Memory B cell (primary cell): ENCODE measurements around the gene EFNA1.
"Not testable (repeated sequence)": the region's sequence is repeated elsewhere in the genome, so short reads cannot be mapped to it uniquely, and the experiment has no call there.

Experiments
- ATAC-seq: fragments of 150-1000 bp; cut with Tn5 transposase; 2 replicates; pipeline ENCODE4 v1.10.0; 2021; ENCODE audit warnings: low read depth, mild to moderate bottlenecking, moderate library complexity
- DNase-seq, 2 donors: peaks; one replicate each; pipeline ENCODE4 v3.0.0; 2022; ENCODE audit warnings: low spot score in 2 of 2
- H3K27ac Mint-ChIP-seq: one replicate; pipeline ENCODE4 v1.8.0; 2022; ENCODE audit warnings: mild to moderate bottlenecking, moderate library complexity, mixed read lengths
- H3K27me3 Mint-ChIP-seq: one replicate; pipeline ENCODE4 v1.8.0; 2022; ENCODE audit warnings: mixed read lengths
- H3K36me3 Mint-ChIP-seq: one replicate; pipeline ENCODE4 v1.8.0; 2022; ENCODE audit warnings: mild to moderate bottlenecking, mixed read lengths
- H3K4me1 Mint-ChIP-seq: one replicate; pipeline ENCODE4 v1.8.0; 2022; ENCODE audit warnings: mixed read lengths
- H3K4me3 Mint-ChIP-seq: one replicate; pipeline ENCODE4 v1.8.0; 2022; ENCODE audit warnings: mild to moderate bottlenecking, moderate library complexity, mixed read lengths
- H3K9me3 Mint-ChIP-seq: one replicate; pipeline ENCODE4 v1.8.0; 2022; ENCODE audit warnings: mixed read lengths

EFNA1 gene

DNA sequence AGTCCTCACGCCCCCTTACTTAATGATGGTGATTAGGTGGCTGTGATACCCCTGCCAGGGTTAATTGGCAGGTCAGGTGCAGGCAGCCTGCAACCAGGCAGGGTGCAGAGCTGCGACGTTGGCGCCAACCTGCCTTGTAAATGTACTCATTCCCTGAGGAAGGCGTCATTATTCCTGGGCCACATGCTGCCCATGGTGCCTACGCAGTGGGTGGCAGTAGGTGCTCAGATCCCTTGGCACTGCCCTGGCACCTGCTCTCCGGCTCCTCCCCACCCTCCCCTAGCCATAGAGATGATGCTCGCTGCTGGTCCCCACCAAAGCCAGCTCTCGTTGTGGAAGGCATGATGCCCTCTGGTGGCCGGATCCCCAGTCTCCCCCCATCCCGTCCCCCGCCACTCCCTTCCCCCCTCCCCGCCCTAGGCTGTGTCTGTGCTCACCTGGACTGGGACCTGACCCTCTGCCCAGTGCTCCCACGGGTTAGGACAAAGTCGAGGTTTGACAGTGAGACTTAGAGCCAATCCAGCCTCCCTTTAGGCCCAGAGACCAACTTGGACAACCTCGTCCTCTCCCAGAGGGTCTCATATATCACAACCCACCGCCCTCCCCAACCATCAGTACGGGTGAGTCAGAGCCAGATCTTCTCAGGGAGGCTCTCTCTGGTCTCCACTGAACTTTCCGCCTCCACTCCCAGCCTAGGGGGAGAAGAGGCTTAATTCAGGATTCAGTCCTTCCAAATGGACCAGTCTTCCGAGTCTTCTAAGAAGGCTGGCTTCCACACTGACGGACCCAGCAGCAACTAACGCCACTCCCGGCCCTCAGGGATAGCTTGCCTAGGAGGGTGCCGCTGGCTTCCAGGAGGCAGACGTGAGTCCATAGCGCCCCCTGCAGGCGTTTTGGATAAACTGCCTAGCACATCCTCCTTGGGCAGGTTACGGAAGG, 39.8 kb downstream of the EFNA1 start:
- H3K36me3 Mint-ChIP-seq, result peaks cover 10% of the 10 kb centered on the region

DNA sequence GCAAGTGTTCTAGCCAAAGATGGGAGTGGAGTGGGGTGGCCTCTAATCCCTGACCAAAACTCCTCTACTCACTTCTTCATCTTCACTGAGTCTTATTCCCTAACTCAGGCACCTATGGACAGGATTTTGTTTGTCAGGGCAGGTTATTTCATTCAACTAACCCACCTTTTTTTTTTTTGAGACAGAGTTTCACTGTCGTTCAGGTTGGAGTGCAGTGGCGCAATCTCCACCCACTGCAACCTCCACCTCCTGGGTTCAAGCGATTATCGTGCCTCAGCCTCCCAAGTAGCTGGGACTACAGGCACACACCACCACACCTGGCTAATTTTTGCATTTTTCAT, 40.4 kb downstream of the EFNA1 start:
- not testable (repeated sequence) for ATAC-seq, H3K27ac Mint-ChIP-seq, H3K4me3 Mint-ChIP-seq, H3K9me3 Mint-ChIP-seq, H3K27me3 Mint-ChIP-seq, H3K36me3 Mint-ChIP-seq, DNase-seq
- peaks cover 22% of the 10 kb centered on the region for H3K4me1 Mint-ChIP-seq

More for the DNA sequence above, 39.8 kb downstream of the EFNA1 start:
- H3K27ac Mint-ChIP-seq, result no peak overlapping the region
- DNase-seq (peak; percentile 85 to 87), ATAC-seq (peak; percentile 84)
- peak overlapping the region; percentile 69 for H3K4me3 Mint-ChIP-seq
- H3K27me3 Mint-ChIP-seq, result no peaks in the 10 kb centered on the region
- H3K4me1 Mint-ChIP-seq, result peaks cover 19% of the 10 kb centered on the region
- no peaks in the 10 kb centered on the region for H3K9me3 Mint-ChIP-seq

DNA sequence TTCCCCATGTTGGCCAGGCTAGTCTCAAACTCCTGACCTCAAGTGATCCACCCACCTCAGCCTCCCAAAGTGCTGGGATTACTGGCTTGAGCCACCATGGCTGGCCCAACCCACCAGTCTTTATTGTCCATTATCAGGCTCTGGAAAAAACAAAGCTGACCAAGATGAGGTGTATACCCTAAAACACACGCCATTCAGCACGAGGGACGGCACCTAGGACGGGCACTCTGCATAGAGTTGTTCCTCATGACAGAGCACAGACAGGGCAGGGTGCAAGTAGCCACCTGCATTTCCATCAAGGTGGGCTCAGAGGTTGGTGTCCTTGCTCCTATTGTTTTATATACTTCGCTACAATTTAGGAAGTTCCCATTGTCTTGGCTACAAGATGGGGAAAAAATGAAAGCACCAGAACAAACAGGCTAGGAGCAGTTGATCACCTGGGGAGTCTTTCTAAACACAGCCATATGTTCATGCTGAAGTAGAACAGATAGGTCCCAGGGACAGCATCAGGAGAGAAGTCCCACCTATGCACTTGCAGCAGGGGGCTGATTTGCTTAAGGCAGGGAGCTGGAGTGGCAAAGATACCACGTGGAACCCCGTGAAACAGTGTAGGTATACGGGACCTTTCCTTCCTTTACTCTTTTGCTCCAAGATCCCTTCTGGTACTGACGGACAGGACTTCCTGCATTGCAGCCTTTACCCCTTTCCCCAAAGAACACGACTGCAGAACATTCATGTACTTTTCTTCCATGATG, 41.0 kb downstream of the EFNA1 start:
- Mint-ChIP-seq H3K4me3 (no peak overlapping the region), H3K36me3 (peaks cover 10% of the 10 kb centered on the region), H3K27me3 (no peaks in the 10 kb centered on the region), H3K9me3 (no peaks in the 10 kb centered on the region), H3K4me1 (peaks cover 26% of the 10 kb centered on the region), H3K27ac (no peak overlapping the region)
- DNase-seq, result no peak
- no peak for ATAC-seq

DNA sequence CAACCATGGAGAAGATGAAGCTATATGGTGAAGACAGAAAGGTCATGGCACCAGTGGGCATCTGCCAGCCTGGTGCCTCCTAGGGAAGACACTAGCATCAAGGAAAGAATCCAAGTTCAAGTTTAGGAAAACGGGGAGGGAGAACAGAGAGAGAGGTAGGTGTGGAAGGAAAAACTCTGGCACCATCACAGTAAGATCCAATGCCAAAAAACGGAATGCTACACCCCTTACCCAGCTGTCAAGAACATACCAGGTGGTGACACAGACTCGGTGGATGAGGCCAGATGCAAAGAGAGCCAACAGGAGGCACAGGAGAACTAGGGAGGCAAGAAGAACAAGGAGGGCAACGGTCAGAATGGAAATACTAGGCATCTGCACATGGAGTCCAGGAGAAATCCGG, 41.9 kb downstream of the EFNA1 start:
- H3K36me3 Mint-ChIP-seq, result peaks cover 10% of the 10 kb centered on the region
- peak overlapping the region; percentile 5 for H3K27ac Mint-ChIP-seq
- peaks cover 33% of the 10 kb centered on the region for H3K4me1 Mint-ChIP-seq
- H3K4me3 Mint-ChIP-seq, result no peak overlapping the region
- H3K9me3 Mint-ChIP-seq, result no peaks in the 10 kb centered on the region
- no peak for DNase-seq
- H3K27me3 Mint-ChIP-seq, result no peaks in the 10 kb centered on the region
- ATAC-seq, result no peak

DNA sequence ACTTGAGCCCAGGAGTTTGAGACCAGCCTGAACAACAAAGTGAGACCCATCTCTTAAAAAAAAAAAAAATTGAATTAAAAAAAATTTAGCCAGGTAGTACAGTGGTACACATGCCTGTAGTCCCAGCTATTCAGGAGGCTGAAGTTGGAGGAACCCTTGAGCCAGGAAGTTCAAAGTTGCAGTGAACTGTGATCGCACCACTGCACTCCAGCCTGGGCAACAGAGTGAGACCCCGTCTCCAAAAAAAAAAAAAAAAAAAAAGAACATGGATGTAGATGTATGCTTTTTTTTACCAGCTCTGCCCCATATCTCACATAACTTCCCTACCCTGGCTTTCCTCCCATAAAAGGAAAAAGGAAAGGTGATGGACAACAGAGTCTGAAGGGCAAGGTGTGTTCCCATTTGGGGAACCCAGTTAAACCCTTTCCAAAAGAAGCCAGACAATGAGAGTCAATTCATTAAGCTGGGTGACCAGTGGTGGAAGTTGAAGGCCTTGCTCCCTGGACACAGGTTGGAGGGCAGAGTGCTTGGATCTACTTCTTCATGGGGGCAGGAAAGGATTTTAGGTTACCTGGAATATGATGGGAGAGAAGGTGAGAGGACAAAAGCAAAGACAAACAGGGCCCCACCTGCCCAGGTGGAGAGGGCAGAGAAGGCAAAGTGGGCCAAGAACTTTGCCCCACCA, 42.6 kb downstream of the EFNA1 start:
- Mint-ChIP-seq H3K36me3 (peaks cover 10% of the 10 kb centered on the region), H3K4me1 (peaks cover 38% of the 10 kb centered on the region), H3K4me3 (no peak overlapping the region), H3K27ac (no peak overlapping the region), H3K27me3 (no peaks in the 10 kb centered on the region), H3K9me3 (no peaks in the 10 kb centered on the region)
- DNase-seq (no peak), ATAC-seq (no peak)

DNA sequence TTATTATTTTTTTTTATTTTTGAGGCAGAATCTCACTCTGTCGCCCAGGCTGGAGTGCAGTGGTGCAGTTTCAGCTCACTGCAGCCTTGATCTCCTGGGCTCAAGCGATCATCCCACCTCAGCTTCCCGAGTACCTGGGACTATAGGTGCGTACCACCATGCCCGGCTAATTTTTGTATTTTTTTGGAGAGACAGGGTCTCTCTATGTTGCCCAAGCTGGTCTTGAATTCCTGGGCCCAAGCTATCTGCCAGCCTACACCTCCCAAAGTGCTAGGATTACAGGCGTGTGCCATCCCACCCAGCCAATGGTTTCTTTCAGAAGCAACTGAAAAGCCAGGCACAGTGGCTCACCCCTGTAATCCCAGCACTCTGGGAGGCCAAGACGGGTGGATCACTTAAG, 43.1 kb downstream of the EFNA1 start:
- H3K9me3 Mint-ChIP-seq, result no peaks in the 10 kb centered on the region
- no peak for ATAC-seq
- peaks cover 38% of the 10 kb centered on the region for H3K4me1 Mint-ChIP-seq
- DNase-seq, result no peak
- H3K4me3 Mint-ChIP-seq, result no peak overlapping the region
- H3K36me3 Mint-ChIP-seq, result peaks cover 10% of the 10 kb centered on the region
- no peak overlapping the region for H3K27ac Mint-ChIP-seq
- H3K27me3 Mint-ChIP-seq, result no peaks in the 10 kb centered on the region

DNA sequence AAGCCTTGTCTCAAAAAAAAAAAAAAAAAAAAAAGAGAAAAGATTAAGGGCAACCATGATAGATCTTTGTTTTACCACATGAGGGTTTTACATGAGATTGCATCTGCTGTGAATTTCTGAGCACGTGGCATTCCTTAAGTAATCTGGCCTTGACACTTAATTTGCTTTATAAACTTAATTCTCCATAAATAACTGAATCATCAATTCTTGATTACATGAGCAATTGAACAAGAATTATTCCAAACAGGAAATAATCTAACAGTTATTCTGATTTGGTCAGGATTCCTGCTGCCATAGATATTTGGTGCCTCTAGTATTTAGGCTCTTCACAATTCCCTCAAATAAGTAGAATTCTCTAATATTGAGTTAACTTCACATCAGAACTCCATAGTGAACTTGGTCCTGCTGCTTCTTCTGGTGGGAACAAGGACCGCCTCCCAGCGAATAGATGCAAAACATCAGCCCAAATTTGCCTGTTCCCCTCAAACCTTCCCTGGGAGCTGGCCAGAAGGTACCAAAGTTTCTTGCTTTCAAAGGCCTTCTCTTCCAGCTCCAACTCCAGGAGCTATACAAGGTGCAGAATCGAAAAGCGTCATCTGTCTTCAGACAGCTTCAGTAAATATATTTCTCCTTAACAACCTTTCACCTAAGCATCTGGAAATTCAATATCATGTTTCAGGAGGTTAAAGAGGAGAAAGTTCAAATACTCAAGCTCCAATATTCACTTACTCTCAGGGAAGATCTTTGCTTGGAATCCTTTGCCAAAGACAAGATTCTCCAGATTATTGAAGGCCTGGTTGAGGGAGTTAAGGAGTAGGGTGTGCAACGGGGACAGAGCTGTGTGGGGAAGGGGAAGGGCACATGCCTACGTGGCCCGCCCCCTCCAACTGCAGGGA, 44.4 kb downstream of the EFNA1 start:
- Mint-ChIP-seq H3K27ac (peak overlapping the region; percentile 97), H3K4me1 (peaks cover 42% of the 10 kb centered on the region), H3K4me3 (peak overlapping the region; percentile 100), H3K36me3 (peaks cover 10% of the 10 kb centered on the region), H3K9me3 (no peaks in the 10 kb centered on the region), H3K27me3 (no peaks in the 10 kb centered on the region)
- DNase-seq, result no peak
- peak; percentile 19 for ATAC-seq

DNA sequence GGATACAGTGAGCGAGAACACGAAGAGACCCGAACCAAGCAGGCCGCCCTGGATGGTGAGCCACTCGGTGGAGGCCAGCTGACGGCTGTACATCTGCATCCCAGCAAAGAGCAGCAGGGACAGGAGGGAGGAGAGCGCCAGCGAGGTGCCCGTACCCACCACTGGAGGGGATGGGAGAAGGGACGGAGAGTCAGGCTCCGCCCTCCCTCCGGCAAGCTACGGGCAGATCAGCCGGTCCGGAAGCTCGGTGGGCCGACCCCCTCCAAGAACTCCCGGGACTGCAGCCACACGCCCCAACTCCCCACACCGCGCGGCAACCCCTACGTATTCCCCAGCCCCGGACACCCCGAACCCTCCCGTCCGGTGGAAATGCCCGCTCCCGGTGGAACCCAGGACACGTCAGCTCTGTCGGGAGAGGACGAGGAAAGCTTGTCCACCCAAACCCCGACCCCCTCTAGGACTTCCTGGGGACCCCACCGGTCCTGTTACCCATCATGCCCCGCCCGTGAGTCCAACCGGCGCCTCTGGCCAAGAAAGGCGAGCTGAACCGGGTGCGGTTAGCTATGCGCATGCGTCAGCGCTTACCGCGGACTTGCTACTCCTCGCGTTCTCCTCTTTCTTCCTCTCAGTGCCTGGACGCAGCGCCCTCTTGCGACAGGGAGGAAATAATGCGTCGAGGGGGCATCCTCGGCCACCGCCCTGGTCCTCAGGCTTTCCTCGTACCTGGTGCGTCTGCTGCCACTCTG, 45.2 kb downstream of the EFNA1 start, which contains the start of gene KRTCAP2:
Gene KRTCAP2, minus strand, starts transcription at position 573 of the 746 bp plus-strand sequence. Its CDS starts 80 bp downstream, at position 493.
- Mint-ChIP-seq H3K4me3 (peak within 1 kb of the TSS; percentile 100), H3K4me1 (peaks cover 34% of the 10 kb centered on the region), H3K27ac (peak within 1 kb of the TSS; percentile 97), H3K9me3 (no peaks in the 10 kb centered on the region), H3K27me3 (no peaks in the 10 kb centered on the region), H3K36me3 (peaks cover 10% of the 10 kb centered on the region)
- ATAC-seq (peak; percentile 80), DNase-seq (peak; percentile 89 to 93)

DNA sequence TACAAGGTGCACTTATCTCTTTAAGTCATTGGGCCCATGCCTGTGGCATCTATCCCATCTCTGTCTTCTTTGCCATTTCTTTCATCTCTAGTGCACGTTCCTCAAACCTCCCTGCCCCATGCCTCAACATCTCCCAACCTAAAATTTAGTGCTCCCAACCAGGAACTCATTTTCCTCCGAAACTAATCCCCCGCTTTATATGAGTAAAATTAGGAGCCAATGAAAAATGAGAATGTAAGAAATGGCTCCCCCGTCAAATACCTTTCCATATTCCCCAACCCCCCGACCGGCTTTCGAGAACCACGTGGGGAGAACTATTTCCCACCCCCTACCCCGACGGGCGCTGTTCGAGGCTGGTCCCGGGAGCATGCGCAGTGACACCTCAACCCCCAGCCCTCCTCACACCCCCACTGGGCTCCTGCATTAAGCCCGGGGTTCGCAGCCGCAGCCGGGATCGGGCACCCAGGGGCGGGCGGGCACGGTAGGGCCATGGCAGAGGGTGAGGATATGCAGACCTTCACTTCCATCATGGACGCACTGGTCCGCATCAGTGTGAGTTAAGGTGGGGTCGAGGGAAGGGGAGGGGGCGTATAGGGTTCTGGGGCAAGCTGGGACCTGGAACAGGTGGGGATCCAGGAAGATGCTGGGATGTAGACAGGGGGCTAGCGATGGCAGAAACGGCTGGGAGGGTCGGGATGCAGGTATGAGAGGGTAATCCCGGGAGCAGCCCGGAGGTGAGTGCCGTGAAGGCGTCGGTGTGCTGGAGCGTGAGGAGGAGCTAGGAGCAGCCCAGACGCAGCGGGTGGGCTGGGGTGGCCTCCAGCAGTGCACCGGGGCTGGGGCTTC, 46.0 kb downstream of the EFNA1 start, which contains the start of gene TRIM46:
Gene TRIM46, plus strand, starts transcription at position 372 of the 846 bp plus-strand sequence. Its CDS starts 118 bp downstream, at position 490.
- H3K4me1 Mint-ChIP-seq, result peaks cover 32% of the 10 kb centered on the region
- no peaks in the 10 kb centered on the region for H3K27me3 Mint-ChIP-seq
- H3K4me3 Mint-ChIP-seq, result peak within 1 kb of the TSS; percentile 100
- ATAC-seq (peak; percentile 11), DNase-seq (no peak)
- peak within 1 kb of the TSS; percentile 97 for H3K27ac Mint-ChIP-seq
- H3K9me3 Mint-ChIP-seq, result no peaks in the 10 kb centered on the region
- H3K36me3 Mint-ChIP-seq, result peaks cover 10% of the 10 kb centered on the region

DNA sequence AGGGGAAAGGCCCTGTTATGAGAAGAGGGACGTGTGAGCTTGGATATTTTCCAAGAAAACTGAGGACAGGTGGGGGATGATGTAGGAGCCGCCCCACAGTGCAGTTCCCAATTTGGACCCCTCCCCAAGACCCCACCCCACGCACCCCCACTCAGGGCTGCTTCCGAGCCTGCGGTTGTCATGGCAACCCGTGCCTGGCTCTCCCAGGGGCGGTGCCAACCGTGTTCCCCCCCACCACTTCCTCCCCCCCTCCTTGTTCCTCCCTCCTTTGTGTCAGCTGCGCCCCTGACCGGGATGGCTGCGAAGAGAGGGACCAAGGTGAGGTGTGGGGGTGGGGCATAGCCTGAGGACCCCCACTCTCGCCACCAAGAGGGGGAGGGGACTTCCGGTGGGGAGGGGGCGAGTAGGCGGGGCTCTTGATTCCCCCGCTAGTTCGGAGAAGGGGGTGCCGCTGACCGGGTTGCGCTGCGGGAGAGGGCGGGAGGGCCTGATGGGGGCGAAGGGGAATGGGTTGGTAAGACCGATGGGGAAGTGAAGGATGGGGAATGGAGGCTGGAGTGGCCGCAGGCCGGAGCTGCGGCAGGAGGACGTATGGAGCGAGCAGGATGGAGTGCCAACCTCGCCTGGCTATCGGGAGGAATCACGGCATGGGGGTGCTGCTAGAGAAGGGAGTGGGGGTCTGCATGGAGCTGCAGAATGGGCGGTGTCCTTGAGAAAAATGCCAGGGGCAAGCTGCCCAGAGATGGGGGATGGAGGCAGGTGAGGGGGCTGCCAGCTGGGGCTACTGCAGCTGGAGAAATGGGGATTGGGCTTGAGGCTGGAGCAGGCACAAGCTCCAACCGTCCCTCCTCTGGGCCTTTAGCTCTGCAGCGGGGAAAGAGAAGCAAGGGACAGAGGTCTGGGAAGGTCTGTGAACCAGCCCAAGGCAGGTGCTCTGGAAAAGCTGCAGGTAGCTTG, 46.9 kb downstream of the EFNA1 start:
- H3K36me3 Mint-ChIP-seq, result peaks cover 6% of the 10 kb centered on the region
- no peak for ATAC-seq
- DNase-seq, result no peak
- H3K9me3 Mint-ChIP-seq, result no peaks in the 10 kb centered on the region
- peaks cover 32% of the 10 kb centered on the region for H3K4me1 Mint-ChIP-seq
- H3K27me3 Mint-ChIP-seq, result no peaks in the 10 kb centered on the region
- H3K4me3 Mint-ChIP-seq, result peak overlapping the region; percentile 100
- H3K27ac Mint-ChIP-seq, result peak overlapping the region; percentile 97

DNA sequence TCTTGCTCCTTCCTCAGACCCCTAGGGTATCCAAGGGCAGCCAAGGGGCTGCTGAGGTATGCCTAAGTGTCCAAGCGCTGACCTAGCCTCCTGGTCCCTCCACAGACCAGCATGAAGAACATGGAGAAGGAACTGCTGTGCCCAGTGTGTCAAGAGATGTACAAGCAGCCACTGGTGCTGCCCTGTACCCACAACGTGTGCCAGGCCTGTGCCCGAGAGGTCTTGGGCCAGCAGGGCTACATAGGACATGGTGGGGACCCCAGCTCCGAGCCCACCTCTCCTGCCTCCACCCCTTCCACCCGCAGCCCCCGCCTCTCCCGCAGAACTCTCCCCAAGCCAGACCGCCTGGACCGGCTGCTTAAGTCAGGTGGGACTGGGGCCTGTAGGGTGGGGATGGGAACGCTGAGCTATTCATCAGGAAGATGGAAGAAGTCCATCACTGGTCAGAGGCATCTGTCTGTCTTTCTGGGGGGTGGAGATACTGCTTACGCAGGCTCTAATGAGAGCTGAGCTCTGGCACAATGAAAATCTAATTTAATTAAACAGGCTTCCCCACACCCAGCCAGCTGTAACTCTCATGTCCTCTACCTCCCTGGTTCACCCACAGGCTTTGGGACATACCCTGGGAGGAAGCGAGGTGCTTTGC, 47.7 kb downstream of the EFNA1 start:
- Mint-ChIP-seq H3K4me1 (peaks cover 32% of the 10 kb centered on the region), H3K9me3 (no peaks in the 10 kb centered on the region), H3K36me3 (peaks cover 3% of the 10 kb centered on the region), H3K27ac (no peak overlapping the region), H3K27me3 (no peaks in the 10 kb centered on the region), H3K4me3 (no peak overlapping the region)
- ATAC-seq, result no peak
- DNase-seq, result no peak
